VCaP (cell line): ENCODE results near the gene ELF4.
A peak's percentile ranks its signal among the peaks of the same experiment; 100 is the strongest.

Experiments used
- H3K27ac ChIP-seq: fragments of 450-650 bp; 2 replicates; pipeline ENCODE4 v1.5.1; 2017
- TF ChIP-seq, protein P1 (sequence below): fragments of 450-650 bp; conservative IDR thresholded peaks from 2 replicates; pipeline ENCODE4 v1.5.1; 2017; ENCODE audit warnings: mild to moderate bottlenecking, moderate library complexity

The ELF4 gene

DNA sequence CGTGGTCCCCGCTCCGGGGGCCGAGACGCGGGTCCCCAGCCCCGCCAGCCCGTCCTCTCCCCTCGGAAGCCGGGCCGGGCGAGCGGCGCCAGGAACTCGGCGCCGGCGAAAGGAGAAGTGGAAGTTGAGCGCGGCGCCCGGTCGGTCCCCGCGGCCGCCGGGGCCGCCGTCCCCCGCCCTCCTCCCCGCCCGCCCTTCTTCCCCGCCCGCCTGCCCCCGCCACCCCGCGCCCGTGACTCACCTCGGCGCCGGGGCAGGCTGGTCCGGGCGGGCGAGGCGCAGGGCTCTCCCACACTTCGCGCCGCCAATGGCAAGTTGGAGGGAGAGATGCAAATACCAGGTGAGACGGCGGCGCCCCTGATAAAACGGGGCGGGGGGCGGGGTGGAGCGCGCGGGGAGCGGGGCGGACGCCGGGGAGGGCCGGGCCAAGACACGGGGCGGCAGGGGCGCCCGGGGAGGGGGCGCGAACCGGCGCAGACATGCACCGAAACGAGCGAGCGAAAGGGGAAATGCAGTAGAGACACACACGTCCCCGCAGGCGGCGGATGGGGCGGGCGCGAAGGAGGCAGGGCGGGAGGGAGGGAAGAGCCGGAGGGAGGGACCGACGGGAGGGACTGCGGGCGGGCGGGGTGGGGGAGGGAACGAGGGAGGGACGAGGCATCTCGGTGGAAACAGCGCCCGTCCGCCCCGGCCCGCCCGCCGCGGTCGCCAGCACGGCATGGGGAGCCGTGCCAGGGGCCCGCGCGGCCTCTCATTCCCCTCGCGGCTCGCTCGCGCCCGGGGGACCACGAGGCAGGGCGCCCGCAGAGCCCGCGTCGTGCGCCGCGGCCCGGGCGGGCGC, at the start of gene ELF4:
Gene ELF4, minus strand, starts transcription at position 119 of the 841 bp plus-strand sequence. CDS start 29,167 bp downstream, outside the sequence.
- TF ChIP-seq, protein P1, sequence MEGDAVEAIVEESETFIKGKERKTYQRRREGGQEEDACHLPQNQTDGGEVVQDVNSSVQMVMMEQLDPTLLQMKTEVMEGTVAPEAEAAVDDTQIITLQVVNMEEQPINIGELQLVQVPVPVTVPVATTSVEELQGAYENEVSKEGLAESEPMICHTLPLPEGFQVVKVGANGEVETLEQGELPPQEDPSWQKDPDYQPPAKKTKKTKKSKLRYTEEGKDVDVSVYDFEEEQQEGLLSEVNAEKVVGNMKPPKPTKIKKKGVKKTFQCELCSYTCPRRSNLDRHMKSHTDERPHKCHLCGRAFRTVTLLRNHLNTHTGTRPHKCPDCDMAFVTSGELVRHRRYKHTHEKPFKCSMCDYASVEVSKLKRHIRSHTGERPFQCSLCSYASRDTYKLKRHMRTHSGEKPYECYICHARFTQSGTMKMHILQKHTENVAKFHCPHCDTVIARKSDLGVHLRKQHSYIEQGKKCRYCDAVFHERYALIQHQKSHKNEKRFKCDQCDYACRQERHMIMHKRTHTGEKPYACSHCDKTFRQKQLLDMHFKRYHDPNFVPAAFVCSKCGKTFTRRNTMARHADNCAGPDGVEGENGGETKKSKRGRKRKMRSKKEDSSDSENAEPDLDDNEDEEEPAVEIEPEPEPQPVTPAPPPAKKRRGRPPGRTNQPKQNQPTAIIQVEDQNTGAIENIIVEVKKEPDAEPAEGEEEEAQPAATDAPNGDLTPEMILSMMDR, result no peak
- peak within 1 kb of the TSS; percentile 34; the same call in 1 of the 2 replicates for H3K27ac ChIP-seq

DNA sequence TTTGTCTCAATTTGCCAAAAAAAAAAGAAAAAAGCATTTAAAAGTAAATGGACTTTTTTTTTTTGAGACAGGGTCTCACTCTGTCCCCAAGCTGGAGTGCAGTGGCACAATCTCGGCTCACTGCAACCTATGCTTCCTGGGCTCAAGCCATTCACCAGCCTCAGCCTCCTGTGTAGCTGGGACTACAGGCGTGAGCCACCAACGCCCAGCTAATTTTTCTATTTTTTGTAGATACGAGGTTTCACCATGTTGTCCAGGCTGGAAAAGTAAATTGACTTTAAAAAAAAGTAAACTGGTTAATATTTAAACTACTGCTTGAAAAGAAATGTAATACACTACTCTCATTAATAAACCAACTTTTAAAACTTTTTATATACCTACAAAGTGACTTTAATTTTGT, 49.5 kb upstream of the ELF4 start:
- TF ChIP-seq, protein P1, result no peak
- H3K27ac ChIP-seq, result peak overlapping the region; percentile 32

GRCh38 chrX:130158311-130158710, 48.0 kb upstream of the ELF4 start:
- TF ChIP-seq, protein P1, result no peak
- no peak overlapping the region for H3K27ac ChIP-seq

- no peak overlapping the region for H3K27ac ChIP-seq
- TF ChIP-seq, protein P1, result no peak
These were observed 45.3 kb upstream of the ELF4 start for GRCh38 chrX:130155564-130155963.

- no peak overlapping the region for H3K27ac ChIP-seq
- TF ChIP-seq, protein P1, result no peak
These were observed 37.3 kb upstream of the ELF4 start for GRCh38 chrX:130147631-130148030.

- TF ChIP-seq, protein P1, result no peak
- no peak overlapping the region for H3K27ac ChIP-seq
These were observed 34.8 kb upstream of the ELF4 start for GRCh38 chrX:130145123-130145522.

GRCh38 chrX:130144509-130144908, 34.2 kb upstream of the ELF4 start:
- no peak overlapping the region for H3K27ac ChIP-seq
- TF ChIP-seq, protein P1, result 0 out of 2 replicates have a peak, but pooled peaks have one; percentile 15
